ENCODE results near the gene LNX2. TPM values are rescaled to one million over a fixed set of nuclear protein-coding genes. Genes with fewer than 3 reads are reported as not detected.
A peak's percentile ranks its signal among the peaks of the same experiment; 100 is the strongest.

Gene LNX2
- total RNA-seq (2014; rRNA removed; shearing (Covaris generic)), result 6.5 and 8.0 TPM in 2 replicates
- polyA plus RNA-seq (2015; cell fraction: cytosol; rRNA removed), result 8.4 and 10.2 TPM in 2 replicates
- polyA plus RNA-seq (2015; cell fraction: nucleus; rRNA removed), result 9.2 and 10.8 TPM in 2 replicates

DNA sequence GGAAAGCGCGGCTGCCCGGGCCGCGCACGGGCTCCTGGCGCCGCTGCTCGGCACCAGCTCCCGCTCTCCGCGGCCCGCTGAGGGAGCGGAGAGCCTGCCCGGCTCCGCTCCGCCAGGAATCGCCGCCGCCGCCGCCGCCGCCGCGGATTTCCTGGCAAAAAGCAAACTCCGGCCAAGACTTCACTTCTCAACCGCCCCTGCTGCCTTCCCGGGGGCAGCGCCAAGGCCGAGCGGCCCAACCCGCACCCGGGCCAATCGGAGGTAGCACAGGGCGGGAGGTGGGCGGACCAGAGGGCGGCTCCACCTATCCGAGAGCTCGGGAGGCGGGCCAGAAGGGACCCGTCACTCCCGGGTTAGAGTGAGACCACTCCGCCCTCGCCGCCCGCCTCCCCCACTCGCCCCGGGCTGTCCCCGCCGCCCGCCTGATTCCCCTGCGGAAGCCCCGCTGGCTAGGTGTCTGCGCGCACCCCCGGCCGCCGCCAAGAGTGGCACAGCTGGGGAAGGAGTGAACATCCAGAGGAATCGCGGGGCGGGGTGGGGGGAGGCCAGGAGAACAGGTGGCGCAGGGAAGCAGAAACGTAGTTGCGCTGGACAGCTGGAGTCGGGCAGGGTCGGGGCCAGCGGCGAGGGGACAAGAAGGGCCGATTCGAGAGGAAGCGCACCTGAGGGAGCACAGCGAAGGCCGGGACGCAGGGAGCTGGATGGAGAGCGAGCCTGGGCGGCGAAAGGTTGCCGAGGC, at the start of gene LNX2:
Gene LNX2, minus strand, starts transcription at position 153 of the 739 bp plus-strand sequence. CDS start 38,826 bp downstream, outside the sequence.
- peak; percentile 97 for DNase-seq (ENCODE audit: low read depth)

DNA sequence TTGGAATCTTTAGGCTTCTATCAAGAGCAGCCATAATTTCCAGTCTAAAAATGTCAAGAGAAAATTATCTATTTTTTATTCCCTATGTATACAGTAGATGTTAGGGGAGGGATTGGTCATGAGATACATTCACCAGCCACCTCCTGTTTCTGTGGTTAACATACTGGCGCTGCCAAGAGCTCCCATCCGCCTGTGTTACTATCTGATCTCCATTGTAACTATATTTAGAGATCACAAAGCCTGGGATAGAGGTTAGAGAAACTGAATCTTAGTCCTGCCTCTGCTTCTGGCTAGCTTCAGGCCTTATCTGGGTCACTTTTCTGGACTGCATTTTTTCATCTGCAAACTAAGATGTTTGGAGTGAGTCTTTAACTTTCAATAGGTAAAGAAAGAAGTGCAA, 47.6 kb upstream of the LNX2 start:
- no peak for DNase-seq (ENCODE audit: low read depth)

DNA sequence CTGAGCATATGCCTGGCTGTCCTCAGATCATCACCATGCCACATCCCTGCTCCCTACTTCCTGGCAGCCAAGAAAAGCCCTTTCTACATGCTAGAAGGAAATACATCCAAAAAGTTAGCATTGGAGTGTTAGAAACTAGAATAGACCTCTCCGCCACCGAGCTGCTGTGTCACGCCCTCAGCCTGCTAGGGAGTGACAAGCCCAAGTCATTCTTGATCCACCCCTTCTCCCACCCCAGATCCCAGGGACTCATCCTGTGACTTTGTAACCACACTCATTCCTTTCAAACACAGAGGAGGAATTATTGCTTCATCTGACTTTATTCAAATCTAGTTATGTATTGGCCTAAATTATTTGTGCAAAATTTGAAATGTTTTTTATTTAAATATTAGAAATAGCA, 46.6 kb upstream of the LNX2 start:
- DNase-seq (ENCODE audit: low read depth), result no peak

DNA sequence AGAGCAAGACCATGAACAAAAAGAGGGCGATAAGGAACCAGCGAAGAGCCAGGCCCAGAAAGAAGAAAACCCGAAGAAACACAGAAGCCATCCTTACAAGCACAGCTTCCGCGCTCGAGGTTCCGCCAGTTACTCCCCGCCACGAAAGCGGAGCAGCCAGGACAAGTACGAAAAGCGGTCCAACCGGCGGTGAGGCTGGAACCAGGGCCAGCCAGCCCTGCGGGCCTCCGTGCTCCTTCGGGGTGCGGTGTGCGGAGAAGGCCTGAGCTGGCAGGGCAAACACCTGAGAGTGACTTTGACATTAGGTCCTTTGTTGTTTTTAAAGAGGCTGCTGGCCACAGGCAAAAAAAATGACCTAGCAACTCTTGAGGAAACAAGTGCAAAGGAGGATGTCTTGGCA, 45.4 kb upstream of the LNX2 start:
- no peak for DNase-seq (ENCODE audit: low read depth)

DNA sequence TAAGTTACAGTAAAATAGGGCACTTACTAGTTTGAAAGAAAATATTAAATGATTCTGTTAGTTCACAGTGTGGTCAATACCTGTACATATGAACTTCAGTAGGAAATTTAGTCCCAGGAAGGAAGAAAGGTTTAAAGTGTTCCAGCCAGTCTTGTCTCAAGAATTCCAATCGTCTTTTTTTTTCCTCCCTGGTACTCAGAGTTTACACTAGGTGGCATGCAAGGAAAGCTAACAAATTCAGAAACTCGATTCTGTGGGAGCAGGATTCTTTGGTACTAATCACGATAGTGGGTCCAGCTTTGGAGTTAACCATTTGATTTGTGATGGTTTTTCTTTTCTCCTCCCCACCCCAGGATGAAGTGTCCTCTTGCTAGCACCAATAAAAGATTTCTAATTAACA, 45.0 kb upstream of the LNX2 start:
- no peak for DNase-seq (ENCODE audit: low read depth)

DNA sequence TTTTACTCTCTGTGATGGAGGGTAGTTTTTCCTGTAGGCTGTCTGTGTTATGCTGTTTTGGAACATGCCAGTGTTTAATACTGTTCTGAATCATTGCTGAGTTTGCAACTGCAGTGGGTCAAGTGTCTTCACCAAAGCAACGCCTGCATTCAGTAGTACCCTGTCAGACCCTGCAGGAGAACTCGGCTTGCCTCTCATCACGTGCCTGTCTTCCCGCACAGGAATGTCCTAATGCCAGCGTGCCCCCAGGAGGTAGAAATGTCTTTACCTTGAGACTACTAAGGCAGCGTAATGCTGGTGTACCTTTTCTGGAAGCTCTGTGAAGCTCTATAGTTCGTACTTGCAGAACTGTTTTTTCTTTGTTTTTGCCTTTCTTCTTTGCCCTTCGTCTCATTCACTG, 43.6 kb upstream of the LNX2 start:
- DNase-seq (ENCODE audit: low read depth), result no peak

DNA sequence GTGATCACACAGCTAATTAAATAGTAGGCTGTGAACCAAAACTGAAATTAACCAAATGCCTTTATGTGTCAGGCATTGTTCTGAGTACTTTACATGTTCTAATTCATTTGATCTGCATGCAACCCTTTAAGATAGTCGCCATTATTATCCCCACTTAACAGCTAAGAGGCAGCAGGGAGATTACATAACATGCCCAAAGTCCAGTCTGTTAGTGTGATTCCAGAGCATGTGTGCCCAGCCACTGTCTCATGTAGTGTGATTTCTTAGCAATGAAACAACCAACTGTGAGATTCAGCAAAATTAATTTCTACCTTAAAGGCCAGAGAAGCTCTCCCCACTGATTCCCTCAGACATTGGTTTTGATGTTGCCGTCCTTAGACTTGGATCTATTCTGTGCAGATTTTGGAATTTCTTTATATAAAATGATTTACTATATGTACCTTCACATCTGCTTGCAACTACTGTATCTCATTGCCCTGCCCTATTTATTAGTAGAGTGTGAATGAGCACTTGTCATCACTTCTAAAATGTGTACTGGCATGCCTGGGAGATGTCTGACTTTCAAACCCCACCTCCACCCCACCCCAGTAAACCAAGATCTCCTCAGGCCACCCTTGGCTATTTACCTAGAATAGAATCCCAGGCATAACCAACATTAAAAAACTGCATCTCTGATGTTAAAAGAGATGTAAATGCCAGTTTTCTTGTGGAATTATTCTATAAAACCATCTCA, 42.6 kb upstream of the LNX2 start:
- no peak for DNase-seq (ENCODE audit: low read depth)

DNA sequence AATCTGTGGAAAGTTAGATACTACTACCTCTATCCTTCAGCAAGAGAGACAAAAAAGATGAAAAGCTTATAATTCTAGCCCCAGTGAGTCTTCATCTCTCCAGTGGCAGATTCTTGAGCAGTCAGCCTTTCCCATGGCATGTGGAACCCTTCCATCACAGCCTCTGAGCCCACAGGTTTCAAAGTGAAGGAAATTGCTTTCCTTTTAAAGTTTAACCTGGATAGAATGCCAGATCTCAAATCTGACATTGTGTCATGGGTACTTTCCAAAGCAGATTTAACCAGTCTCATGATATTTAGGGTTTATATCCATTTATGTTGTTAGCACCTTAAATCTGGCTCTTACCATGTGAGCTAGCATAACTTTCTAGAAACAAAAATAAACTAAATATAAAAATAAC, 40.7 kb upstream of the LNX2 start:
- no peak for DNase-seq (ENCODE audit: low read depth)

DNA sequence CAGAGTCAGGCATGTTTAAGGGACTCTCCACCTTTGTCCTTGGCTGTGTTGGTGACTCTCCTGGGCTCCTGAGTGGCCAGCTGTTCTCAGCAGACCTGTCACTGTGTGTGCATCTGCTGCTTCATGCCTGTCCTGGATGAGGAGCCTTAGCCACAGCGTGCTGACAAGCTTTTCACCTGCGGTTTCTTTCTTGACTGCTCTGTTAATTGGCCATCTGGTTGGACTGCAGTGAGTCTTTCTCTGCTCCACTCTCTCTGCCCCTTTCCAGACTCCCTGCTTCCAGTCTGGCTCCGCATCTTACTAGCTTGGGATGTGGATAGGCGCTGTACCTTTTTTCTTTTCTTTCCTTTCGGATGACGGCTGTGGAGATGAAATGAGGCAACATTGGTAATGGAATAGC, 40.2 kb upstream of the LNX2 start:
- no peak for DNase-seq (ENCODE audit: low read depth)

DNA sequence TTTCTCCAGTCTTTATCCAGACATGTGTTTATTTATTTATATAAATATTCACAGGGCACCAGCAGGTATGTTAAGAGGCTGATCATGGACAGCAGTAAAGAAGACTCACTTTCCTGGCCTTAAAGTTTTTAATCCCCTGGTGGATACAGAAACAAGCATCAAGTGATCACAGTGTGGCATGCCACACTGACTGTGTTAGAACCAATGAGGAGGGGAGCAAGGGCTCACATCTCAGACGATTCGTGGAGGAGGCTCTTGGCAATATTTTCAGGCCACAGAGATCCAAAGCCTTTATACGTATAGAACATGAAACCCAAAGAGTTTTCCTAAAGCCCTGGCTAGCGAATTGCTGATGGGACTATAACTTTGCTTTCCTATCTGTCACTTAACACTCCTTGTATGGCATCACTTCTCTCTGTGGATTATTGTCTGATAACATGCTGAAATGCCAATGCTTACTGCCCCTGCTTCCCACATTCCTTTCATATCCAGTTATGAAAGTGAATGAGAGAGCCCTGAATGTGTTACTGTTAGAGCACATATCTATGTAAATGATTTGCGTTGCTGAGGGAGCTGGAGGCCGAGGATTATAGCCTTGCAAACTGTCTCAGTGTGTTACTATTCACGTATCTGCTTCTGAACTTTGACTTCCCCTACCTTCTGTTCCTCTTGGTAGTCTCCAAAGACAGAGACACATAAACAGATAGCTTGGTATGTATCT, 39.0 kb upstream of the LNX2 start:
- no peak for DNase-seq (ENCODE audit: low read depth)

DNA sequence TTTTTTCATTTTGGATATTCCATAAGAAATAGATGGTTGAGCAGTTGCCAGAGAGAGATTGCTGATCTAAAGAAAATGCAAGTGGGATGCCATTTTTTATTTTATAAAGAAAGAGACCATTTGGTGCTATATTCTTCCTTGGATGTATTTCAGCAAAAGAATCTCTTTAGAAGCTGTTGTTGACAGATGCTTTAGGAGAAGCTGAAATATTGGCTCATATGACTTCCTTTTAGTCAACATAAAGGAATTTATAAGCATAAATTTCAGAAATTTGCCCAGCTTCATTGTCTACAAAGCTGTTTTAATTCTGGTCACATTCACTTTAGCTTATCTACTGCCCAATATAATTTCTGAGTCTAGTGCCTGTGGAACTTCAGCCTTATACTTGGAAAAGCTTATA, 38.2 kb upstream of the LNX2 start:
- DNase-seq (ENCODE audit: low read depth), result no peak

DNA sequence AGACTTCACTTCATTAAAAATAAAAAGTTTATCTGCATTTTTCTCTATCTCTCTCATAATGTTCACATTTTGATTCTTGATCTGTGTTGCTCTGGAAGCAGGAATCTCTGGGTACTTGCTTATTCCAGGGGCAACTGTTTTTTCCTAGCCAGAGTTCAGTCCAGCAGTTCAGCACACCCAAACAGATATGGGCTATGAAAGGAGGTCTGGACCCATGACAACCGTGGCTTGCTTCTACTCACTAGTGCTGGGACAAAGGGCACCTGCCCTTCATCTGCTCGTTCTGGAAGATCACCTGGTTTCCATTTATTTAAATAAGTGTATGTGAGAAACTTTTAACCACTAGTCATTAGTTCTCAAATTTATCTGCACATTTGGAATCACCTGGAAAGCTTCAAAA, 37.4 kb upstream of the LNX2 start:
- no peak for DNase-seq (ENCODE audit: low read depth)

DNA sequence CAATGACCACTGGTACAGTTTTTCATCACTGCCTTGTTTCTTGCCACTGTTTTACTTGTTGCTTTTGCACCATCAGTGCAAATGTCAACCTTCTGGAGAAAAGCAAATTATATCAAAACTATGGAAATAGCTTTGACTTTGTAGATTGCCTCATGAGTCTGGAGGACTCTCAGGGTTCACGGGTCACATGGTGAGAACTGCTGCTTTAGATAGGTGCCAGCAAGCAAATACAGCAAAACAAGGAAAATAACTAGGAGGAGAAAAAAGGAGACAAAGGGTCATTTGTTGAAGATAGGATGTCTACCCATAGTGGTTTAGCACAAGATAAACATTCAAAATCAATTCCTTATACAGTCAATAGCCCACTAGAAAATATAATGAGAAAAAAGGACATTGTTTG, 34.5 kb upstream of the LNX2 start:
- no peak for DNase-seq (ENCODE audit: low read depth)

DNA sequence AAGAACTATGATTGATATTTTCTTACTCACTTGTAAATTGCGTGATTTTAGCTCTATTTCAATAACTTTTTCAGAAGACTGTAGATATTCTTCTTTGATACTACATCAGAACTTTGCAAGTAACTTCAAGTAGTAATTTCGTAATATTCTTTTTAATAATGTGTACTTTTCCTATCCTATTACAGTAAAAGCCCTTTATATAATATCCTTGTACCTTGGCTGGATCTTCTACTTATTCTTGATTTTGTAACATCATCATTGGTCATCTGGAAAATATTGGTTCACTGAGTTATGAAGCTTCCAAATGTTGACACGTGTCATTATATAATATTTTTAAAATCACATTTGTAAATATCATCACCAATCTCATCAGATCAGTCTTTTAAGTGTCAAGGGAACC, 33.7 kb upstream of the LNX2 start:
- no peak for DNase-seq (ENCODE audit: low read depth)

DNA sequence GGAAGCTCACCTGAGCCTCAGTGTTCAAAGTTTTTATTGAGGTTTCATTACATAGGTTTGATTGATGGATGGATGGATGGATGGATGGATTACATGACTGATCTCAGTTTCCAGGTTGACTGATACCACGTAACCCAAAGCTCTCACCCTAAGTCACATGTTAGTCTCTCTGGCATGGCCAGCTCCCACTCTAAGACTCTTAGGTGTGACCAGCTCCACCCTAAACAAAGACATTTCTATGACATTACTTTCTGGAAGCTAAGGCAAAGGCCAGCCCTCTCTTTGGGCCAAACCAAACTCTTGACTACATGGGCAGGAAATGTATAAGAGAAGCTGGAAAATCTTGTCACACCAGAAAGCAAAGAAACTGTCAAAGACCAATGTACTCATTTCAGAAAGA, 30.0 kb upstream of the LNX2 start:
- DNase-seq (ENCODE audit: low read depth), result no peak

DNA sequence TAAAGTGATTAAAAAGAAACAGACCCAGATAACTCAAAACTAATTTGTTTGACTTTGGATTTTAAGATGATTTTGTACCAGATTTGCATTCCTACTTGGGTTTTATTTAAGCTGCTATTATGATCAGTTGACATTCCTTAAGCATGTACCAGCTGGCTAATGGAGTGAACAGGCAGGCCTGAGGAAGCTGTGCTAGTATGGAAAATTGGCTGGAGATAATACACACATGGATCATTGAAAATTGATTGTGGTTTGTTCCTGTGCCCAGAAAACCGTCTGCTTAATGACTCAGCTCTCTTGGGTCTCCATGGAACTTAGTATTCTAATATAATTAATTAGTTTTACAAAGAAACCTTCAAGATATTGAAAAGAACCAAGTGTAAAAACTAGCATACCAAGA, 24.0 kb upstream of the LNX2 start:
- DNase-seq (ENCODE audit: low read depth), result no peak

DNA sequence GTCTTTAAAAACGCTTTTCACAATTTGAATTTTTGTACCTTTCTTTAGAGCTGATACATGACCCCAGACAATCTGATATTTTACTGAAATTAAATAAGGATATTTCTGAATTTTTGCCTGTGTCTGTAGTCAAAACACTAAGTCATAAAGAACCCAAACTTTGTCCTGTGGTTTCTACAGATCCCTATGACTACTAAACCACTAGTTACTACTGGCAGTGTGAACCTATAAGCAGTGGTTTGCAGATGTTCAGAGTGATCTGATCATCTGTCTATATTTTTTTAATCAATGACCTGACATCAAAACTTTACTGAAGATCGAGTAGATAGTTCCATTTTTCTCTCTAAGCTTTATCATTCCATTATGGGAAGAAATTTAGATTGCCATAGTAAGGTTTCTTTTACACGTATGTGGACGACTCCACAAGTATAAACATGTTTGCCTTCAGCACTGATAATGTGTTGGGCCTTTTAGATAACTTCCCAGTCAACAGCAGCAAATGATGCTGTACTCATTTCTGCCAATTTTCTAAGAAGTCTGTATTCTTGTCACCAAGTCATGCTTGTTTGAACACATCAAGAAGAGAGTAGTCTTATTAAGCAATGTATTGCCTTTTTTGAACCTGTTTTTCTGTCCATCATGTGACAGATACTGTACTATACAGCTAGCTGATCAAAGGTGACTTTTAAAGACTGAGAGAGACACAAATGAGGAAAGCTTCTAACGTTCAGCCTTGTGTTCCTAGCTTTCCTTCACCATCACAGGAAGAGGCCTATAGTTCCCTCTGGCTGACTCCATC, 23.2 kb upstream of the LNX2 start:
- no peak for DNase-seq (ENCODE audit: low read depth)

DNA sequence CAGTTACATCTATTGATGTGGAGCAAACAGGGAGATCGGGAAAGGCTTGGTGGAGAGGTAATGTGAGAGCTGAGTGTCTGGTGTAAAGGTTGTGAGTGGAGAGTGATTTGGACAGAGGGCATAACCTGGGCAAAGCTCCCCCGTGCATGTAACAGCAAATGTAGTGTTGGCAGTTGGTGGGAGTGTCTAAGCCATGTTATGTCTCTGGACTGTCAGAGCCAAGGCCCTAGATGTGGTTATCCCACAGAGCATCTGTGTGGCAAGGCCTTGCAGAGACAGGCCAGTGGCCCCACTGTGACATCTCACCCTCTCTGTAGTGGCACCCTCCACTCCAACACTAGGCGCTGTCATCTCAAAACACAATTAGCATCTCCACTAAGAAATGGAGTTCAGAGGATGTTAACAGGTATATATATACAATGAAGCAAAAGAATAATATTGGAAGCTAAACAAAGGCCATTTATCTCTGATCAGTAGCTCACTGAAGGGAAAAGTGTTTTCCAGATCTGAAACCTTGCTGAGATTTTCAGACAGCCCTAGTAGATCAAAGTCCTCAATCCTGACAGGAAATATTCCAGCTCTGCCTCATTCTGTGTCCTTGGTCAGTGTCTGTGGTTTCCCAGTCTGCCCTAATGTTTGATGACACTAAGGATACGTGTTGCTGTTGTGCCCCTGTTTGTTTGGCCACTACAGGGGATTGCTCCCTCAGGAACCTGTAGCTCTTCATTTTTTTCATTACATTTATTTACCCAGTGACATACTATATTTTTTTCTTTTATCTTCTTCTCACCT, 21.6 kb upstream of the LNX2 start:
- DNase-seq (ENCODE audit: low read depth), result no peak

DNA sequence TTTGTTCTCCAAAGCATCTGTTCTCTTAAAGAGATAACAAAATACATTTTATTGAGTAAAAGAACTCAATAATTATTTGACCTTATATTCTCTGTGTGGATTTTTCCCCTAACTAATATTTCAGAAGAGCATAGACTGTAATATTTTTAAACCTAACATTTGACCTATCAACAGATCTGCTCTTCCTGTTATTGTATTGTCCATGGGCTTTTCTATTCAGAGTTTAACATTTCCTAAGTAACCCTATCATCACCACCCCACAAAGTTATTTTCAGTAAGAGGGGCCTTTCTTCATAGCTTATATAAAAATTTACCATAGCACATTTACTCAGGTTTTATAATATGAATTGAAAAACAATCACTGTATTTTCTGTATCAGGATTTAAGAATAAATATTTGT, 18.9 kb upstream of the LNX2 start:
- DNase-seq (ENCODE audit: low read depth), result no peak

DNA sequence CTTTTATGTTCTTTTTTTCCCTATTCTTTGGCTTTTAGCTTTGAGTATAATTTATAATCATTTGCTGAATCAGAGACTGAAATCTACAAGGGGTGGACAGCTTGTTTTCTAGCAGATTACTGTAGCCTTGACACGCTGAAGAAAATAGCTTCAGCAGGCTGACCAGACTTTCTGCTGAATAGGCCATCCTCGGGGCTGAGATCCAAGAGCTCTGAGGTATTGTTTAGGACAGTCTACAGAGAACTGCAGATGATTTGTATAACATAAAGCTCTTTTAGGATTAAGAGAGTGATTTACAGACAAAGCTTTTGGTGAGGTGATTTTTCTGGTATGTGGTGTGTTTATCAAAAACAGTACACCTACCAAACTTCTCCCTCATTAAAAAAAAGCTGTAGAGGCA, 18.2 kb upstream of the LNX2 start:
- DNase-seq (ENCODE audit: low read depth), result no peak

DNA sequence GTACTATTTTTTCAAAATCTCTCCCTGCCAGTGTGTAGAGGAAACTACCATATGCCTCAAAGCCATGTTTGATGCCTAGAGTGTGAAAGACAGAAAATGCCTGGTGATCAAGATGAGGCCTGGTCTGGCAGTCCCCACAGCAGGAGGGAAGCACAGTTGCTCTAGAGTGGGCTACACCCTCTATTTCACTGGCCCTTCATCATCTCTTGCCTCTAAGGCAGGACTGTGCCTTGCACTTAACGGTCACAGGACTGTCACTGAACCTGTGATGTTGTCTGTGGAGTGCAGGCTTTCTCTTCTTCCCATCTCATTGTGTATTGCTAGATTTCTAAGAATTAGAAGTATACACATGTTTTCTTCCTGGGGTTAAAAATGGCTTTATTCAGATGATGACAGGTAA, 17.7 kb upstream of the LNX2 start:
- DNase-seq (ENCODE audit: low read depth), result no peak
